Subcutaneous abdominal adipose tissue (tissue), 5 donors: ENCODE measurements around the gene OR51B6.
"Not testable (repeated sequence)": the region's sequence is repeated elsewhere in the genome, so short reads cannot be mapped to it uniquely, and the experiment has no call there.

Experiments
- H3K27ac ChIP-seq: one replicate; pipeline ENCODE4 v1.7.0; 2013; ENCODE audit warnings: low read depth, mild to moderate bottlenecking, inconsistent platforms, low read length, moderate library complexity
- H3K27me3 ChIP-seq, 5 donors: one replicate each; pipeline ENCODE4 v1.7.0; 2013; ENCODE audit warnings: low read length in 5 of 5, inconsistent platforms in 1 of 5; ENCODE audit not compliant: control insufficient read depth in 5 of 5, insufficient read depth in 4 of 5
- H3K36me3 ChIP-seq, 5 donors: one replicate each; pipeline ENCODE4 v1.7.0; 2013; ENCODE audit warnings: low read length in 5 of 5; ENCODE audit not compliant: control insufficient read depth in 5 of 5, insufficient read depth in 5 of 5
- H3K4me1 ChIP-seq, 5 donors: one replicate each; pipeline ENCODE4 v1.7.0; 2013; ENCODE audit warnings: low read length in 5 of 5, mild to moderate bottlenecking in 3 of 5, moderate library complexity in 1 of 5; ENCODE audit not compliant: control insufficient read depth in 5 of 5, insufficient read depth in 5 of 5
- H3K4me3 ChIP-seq, 5 donors: one replicate each; pipeline ENCODE4 v1.7.0; 2013; ENCODE audit warnings: low read length in 5 of 5, low read depth in 1 of 5
- H3K9ac ChIP-seq, 5 donors: one replicate each; pipeline ENCODE4 v1.7.0; 2013; ENCODE audit warnings: low read length in 5 of 5, mild to moderate bottlenecking in 4 of 5, moderate library complexity in 3 of 5
- H3K9me3 ChIP-seq, 5 donors: one replicate each; pipeline ENCODE4 v1.7.0; 2013; ENCODE audit warnings: low read length in 5 of 5; ENCODE audit not compliant: control insufficient read depth in 5 of 5
- donor health status: healthy.
- donor health status: healthy.
- donor health status: healthy.
- donor health status: healthy.
- donor health status: healthy.

Gene OR51B6, protein sequence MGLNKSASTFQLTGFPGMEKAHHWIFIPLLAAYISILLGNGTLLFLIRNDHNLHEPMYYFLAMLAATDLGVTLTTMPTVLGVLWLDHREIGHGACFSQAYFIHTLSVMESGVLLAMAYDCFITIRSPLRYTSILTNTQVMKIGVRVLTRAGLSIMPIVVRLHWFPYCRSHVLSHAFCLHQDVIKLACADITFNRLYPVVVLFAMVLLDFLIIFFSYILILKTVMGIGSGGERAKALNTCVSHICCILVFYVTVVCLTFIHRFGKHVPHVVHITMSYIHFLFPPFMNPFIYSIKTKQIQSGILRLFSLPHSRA

DNA sequence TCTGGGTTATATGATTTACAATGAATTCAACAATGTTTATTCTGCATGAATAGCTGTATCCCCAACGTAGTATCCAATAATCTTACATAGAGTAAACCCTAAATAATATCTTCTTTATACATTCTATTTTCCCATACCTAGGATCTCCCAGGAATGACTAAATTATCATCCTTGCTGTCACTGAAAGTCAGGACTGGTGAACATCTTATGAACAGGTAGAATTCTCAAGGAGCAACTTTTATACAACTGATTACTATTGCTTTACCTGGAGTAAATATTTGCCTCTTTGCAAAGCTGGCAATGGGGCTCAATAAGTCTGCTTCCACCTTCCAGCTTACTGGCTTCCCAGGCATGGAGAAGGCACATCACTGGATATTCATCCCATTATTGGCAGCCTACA is at the start of gene OR51B6:
Gene OR51B6 (plus strand): TSS at position 301 of the 400 bp plus-strand sequence. CDS start 0 bp downstream, at position 301.
- Histone ChIP-seq H3K4me3 (no peak within 1 kb of the TSS), H3K27ac (no peak within 1 kb of the TSS)

DNA sequence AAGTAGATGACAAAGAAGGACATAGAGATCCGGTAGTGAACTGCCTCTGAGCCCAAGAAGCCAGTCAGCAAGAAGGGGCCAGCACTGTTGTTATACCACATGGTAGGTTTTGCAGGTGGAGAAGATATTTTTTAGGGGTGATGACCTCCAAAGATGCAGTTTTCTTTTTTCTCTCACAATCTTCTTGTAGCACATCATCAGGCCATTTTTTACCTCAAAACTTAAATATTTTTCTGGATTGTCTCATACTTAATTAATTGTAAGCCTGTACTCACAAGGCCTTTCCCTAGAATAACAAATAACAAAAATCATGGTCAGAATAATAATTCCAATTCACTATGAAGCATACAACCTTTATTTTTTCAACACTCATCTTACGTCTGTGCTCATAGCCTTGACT is 49.5 kb upstream of the OR51B6 start, which contains the start of gene OR51B4:
Gene OR51B4 (minus strand): TSS at position 101 of the 400 bp plus-strand sequence. CDS start 0 bp downstream, at position 101.
- no peaks in the 10 kb centered on the region for H3K36me3 ChIP-seq
- H3K9ac ChIP-seq, result no peak within 1 kb of the TSS
- no peak within 1 kb of the TSS for H3K27ac ChIP-seq
- no peak within 1 kb of the TSS for H3K4me3 ChIP-seq
- no peaks in the 10 kb centered on the region for H3K27me3 ChIP-seq
- H3K4me1 ChIP-seq, result no peaks in the 10 kb centered on the region
- no peaks in the 10 kb centered on the region for H3K9me3 ChIP-seq

More for the DNA sequence above, at the start of gene OR51B6:
- Histone ChIP-seq H3K4me1 (no peaks in the 10 kb centered on the region), H3K27me3 (no peaks in the 10 kb centered on the region), H3K9ac (no peak within 1 kb of the TSS), H3K9me3 (no peaks in the 10 kb centered on the region), H3K36me3 (no peaks in the 10 kb centered on the region)

DNA sequence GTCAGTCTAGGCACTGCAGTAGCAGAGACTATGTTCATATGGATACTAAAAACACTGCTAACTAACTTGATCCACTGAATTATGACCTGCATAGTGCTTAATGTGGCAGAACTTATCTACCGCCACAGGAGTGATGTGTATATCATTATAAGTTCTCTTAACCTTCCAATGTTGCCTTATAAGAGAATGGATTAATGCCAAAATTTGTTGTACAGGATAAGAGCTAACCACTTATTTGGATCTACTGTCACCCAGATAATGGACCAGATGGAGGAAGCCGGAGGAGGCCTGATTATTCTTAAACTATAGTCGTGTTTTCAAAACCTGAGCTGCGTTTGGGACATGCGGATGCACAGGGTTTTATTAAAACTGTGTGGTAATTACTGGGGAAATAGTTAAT is 47.7 kb upstream of the OR51B6 start:
- Histone ChIP-seq H3K27me3 (no peaks in the 10 kb centered on the region), H3K4me1 (no peaks in the 10 kb centered on the region), H3K9ac (no peak overlapping the region), H3K4me3 (no peak overlapping the region), H3K27ac (no peak overlapping the region), H3K9me3 (no peaks in the 10 kb centered on the region), H3K36me3 (no peaks in the 10 kb centered on the region)

DNA sequence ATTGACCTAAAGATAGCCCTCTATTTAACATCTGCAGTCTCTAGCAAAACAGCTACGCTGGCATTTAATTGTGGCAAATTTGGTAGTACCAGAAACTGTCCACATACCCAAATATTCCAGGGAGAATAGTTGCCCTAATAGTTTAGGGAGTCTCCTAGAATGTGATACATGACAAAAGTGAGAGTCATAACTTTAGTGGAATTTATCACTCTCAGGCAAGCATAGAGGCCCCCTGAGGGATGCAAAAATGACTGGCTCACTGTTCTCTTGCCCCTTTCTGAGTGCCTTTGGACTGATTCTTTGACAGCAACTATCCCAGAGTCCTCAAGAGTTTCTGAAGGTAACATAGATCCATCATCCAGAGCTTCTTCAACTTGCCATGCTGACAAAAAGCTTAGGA is 47.3 kb upstream of the OR51B6 start:
- Histone ChIP-seq H3K27ac (no peak overlapping the region), H3K27me3 (no peaks in the 10 kb centered on the region), H3K4me3 (no peak overlapping the region), H3K4me1 (no peaks in the 10 kb centered on the region), H3K36me3 (no peaks in the 10 kb centered on the region), H3K9ac (no peak overlapping the region), H3K9me3 (no peaks in the 10 kb centered on the region)

DNA sequence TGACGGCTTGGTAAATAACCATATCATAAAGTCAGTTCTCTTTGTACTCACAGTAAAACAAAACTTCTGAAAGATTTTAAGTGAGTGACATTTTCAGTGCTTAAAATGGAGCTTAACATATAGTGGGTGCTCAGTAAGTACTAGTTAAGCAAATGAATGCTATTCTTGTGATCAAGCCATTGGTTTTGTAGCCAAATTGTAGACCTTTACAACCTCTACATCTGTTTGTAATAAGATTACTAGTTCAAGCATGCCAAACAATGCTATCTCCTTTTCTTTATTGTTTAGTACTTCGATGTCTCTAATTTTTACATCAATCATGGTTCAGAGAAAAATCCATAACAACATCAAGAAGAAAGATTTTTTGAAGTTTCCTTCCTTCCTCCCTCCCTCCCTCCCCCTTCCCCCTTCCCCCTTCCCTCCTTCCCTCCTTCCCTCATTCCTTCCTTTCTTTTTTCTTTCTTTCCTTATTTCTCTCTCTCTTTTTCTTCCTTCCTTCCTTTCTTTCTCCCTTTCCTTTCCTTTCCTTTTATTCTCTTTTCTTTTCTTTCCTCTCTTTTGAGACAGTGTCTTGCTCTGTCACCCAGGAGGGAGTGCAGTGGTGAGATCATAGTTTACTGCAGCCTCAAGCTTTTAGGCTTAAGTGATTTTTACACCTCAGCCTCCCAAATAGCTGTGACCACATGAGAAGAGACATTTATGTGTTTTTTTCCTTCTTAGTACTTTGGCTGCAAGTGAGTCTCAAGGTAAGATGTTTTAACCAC is 43.9 kb upstream of the OR51B6 start:
- no peak overlapping the region for H3K9ac ChIP-seq
- no peaks in the 10 kb centered on the region for H3K4me1 ChIP-seq

DNA sequence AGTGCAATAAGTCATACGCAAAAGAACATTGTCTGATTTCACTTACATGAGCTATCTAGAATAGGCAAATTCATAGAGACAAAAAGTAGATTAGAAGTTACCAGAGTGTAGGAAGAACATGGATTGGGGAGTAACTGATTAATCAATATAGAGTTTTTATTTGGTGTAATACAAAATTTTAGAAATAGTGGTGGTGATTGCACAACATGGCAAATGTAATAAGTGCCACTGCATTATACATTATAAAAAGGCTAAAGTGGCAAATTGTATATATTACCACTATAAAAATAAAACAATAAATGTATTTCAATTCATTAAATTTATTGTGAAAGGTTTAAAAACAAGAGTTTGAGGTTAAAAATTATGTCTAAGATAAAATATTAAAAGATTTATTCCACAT is 40.9 kb upstream of the OR51B6 start:
- H3K27ac ChIP-seq, result no peak overlapping the region
- no peaks in the 10 kb centered on the region for H3K36me3 ChIP-seq
- no peak overlapping the region for H3K4me3 ChIP-seq
- H3K9me3 ChIP-seq, result peaks cover 0 to 4% (median 0%) of the 10 kb centered on the region in 5 donors
- H3K4me1 ChIP-seq, result no peaks in the 10 kb centered on the region
- no peaks in the 10 kb centered on the region for H3K27me3 ChIP-seq
- no peak overlapping the region for H3K9ac ChIP-seq

More for the DNA sequence above, 43.9 kb upstream of the OR51B6 start:
- H3K36me3 ChIP-seq, result no peaks in the 10 kb centered on the region
- H3K4me3 ChIP-seq, result no peak overlapping the region
- no peaks in the 10 kb centered on the region for H3K27me3 ChIP-seq
- H3K9me3 ChIP-seq, result no peaks in the 10 kb centered on the region
- H3K27ac ChIP-seq, result no peak overlapping the region

DNA sequence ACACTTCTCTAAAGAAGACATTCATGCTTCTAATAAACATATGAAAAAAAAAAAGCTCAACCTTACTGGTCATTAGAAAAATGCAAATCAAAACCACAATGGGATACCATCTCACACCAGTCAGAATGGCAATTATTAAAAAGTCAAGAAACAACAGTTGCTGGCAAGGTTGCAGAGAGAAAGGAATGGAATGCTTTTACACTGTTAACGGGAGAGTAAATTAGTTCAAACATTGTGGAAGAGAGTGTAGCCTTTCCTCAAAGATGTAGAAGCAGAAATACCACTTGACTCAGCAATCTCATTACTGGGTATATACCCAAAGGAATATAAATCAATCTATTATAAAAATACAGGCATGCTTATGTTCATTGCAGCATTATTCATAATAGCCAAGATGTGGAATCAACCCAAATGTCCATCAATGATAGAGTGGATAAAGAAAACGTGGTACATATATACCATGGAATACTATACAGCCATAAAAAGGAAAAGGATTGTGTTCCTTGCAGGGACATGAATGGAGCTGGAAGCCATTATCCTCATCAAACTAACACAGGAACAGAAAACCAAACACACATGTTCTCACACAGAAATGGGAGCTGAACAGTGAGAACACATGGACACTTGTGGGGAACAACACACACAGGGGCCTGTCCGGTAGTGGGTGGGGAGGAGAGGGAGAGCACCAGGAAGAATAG is 37.8 kb upstream of the OR51B6 start:
- not testable (repeated sequence) for H3K9me3 ChIP-seq, H3K27me3 ChIP-seq, H3K36me3 ChIP-seq, H3K9ac ChIP-seq, H3K27ac ChIP-seq, H3K4me3 ChIP-seq, H3K4me1 ChIP-seq

DNA sequence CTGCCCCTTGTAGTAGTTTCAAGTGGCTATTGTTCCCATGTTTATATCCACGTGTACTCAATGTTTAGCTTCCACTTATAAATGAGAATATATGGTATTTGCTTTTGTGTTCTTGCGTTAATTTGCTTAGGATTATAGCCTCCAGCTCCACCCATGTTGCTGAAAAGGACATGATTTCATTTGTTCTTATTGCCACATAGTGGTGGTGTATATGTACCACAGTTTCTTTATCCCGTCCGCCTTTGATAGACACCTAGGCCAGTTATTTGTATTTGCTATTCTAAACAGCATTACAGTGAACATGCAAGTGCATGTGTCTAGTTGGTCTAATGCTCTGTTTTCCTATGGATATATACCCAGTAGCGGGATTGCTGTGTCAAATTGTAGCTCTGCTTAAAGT is 34.0 kb upstream of the OR51B6 start:
- Histone ChIP-seq H3K4me1 (no peaks in the 10 kb centered on the region), H3K27ac (no peak overlapping the region), H3K36me3 (no peaks in the 10 kb centered on the region), H3K27me3 (no peaks in the 10 kb centered on the region), H3K4me3 (no peak overlapping the region), H3K9me3 (peaks cover 0 to 4% (median 0%) of the 10 kb centered on the region in 5 donors), H3K9ac (no peak overlapping the region)

DNA sequence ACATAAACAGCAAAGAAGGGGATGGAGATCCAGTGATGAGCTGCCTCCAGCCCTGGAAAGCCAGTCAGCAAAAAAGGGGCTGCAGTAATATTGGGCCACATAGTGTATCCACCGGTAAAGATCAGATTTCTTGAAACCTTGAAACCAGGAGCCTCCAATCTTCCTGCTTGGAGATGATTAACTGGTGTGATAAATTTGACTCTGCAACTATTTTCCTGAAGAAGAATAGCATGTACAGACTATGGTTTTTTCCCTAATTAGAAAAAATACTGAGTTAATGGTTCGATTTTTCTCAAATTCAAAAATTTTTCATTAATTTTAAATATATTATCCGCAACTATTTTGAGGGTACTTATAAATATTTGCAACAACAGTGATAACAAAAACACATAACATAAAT is 27.1 kb upstream of the OR51B6 start, which contains the start of gene OR51B2:
Gene OR51B2 (minus strand): TSS at position 101 of the 400 bp plus-strand sequence. CDS start 0 bp downstream, at position 101.
- Histone ChIP-seq H3K4me3 (no peak within 1 kb of the TSS), H3K9me3 (no peaks in the 10 kb centered on the region), H3K27ac (no peak within 1 kb of the TSS), H3K27me3 (no peaks in the 10 kb centered on the region), H3K9ac (no peak within 1 kb of the TSS), H3K36me3 (no peaks in the 10 kb centered on the region), H3K4me1 (no peaks in the 10 kb centered on the region)

DNA sequence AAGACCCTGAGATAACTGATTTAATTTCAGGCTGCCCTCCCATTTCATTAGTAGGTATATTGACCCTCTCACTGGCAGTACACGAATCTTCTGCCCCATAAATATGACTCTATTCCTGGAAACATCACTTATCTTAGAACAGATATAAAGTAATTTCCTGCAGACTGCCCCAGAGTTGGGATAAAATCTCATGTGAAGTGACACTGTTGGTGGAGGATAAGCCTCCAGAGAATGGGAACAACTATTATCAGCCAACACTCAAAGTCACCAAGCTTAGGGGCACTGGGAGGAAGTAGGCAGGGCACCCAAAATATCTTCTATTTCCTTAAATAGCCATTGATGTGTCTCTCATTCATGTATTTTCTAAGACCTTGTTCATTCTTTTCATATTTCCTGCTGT is 16.1 kb upstream of the OR51B6 start:
- H3K27me3 ChIP-seq, result no peaks in the 10 kb centered on the region
- H3K4me1 ChIP-seq, result no peaks in the 10 kb centered on the region
- no peak overlapping the region for H3K4me3 ChIP-seq
- no peaks in the 10 kb centered on the region for H3K9me3 ChIP-seq
- no peaks in the 10 kb centered on the region for H3K36me3 ChIP-seq
- no peak overlapping the region for H3K9ac ChIP-seq
- H3K27ac ChIP-seq, result no peak overlapping the region
